Hippocampal formation (tissue), 2 donors: ENCODE results near the gene C4A.
"Not testable (repeated sequence)": the region's sequence is repeated elsewhere in the genome, so short reads cannot be mapped to it uniquely, and the experiment has no call there.

ENCODE experiments used
- DNase-seq, 2 donors: peaks; one replicate each; lab custom pipeline; 2025; lab: John Stamatoyannopoulos, UW

The C4A gene

DNA sequence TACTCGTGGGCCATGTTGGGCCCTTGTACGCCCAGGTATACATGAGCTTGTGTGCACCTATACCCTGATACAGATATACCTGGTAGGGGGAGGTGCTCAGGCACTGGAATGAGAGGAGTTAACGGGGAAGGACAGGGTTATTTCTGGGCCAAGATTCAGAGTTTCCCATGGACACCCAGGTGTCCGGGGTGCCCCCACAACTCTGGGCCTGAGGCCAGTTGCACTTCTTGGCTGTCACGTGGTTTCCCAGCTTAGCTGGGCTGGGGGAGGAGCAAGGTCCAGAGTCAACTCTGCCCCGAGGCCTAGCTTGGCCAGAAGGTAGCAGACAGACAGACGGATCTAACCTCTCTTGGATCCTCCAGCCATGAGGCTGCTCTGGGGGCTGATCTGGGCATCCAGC lies at the start of gene C4A:
Gene C4A (plus strand): TSS at position 314 of the 400 bp plus-strand sequence. CDS start 51 bp downstream, at position 365.
- DNase-seq, result not testable (repeated sequence)

DNA sequence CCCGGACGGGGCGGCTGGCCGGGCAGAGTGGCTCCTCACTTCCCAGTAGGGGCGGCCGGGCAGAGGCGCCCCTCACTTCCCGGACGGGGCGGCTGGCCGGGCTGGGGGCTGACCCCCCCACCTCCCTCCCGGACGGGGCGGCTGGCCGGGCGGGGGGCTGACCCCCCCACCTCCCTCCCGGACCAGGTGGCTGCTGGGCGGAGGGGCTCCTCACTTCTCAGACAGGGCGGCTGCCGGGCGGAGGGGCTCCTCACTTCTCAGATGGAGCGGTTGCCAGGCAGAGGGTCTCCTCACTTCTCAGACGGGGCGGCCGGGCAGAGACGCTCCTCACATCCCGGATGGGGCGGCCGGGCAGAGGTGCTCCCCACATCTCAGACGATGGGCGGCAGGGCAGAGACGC lies 49.7 kb upstream of the C4A start:
- not testable (repeated sequence) for DNase-seq

DNA sequence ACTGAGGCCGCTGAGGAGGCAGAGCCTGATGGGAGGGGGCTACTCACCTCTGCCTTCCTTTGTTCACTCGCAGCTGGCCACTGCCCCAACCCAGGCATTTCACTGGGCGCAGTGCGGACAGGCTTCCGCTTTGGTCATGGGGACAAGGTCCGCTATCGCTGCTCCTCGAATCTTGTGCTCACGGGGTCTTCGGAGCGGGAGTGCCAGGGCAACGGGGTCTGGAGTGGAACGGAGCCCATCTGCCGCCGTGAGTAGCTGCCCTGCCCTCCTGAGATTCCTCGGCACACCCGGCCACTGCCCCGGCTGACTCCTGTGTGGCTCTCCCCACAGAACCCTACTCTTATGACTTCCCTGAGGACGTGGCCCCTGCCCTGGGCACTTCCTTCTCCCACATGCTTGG lies 48.3 kb upstream of the C4A start:
- DNase-seq, result no peak

DNA sequence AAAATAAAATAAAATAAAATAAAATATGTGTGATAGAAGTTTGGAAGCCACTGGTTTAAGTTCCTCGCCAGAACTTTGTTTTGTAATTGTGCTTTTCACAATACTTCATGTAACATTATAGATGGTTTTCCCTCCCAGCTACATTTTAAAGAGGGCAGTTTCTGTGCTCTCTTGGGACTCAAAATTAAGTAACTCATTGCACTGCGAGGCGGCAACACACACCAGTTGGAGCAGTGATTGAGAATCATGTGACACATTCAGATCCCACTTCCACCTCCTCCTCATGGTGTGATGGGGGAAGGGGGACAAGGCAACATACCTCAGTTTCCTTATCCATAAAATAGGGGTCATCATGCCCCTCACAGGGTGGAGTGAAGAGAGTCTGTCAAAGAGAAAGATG lies 46.8 kb upstream of the C4A start:
- DNase-seq, result no peak

DNA sequence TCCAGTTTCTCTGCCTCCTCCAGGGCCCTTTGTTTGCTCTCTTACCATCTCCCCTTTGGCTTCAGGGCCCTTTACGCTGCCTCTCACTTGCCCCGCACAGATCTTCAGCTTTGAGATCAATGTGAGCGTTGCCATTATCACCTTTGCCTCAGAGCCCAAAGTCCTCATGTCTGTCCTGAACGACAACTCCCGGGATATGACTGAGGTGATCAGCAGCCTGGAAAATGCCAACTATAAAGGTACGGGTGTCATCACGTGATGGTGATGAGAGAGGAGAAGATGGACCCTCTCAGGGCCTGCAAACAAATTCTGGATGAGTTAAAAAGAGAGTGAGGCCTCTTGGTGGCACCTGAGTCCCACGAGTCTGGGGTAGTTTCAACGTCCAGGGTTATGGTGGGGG lies 46.0 kb upstream of the C4A start:
- DNase-seq, result no peak

DNA sequence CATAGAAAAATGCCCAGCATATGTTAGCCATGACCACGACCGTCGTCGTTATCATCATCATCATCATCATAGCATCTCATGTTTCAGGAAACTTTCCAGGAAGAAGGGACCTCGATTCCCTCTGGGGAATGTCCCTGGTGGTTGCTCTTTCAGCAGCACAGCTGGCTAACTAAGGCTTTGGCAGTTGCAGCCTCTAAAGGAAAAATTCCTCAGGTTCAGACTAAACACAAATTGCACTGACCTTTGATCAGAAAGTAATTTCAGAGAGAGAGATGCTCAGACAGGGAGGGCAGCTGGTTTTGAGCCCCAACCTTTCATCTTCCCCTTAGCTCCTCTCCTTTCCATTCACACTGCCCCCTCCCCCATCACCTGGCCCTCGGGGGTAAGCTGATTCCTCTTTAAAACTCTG lies 41.6 kb upstream of the C4A start:
- DNase-seq, result no peak

DNA sequence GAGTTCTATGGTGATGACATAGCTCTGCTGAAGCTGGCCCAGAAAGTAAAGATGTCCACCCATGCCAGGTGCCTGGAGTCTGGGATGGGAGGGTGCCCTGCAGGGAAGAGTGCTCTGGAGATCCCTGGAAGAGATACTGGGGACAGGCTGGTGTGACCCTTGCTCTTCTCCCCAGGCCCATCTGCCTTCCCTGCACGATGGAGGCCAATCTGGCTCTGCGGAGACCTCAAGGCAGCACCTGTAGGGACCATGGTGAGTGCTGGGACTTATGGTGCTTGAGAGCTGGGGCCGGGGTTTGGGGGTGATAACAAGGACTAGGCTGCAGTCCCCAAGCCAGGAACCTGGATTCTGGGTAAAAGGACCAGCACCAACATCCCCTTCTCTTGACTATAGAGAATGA lies 38.1 kb upstream of the C4A start:
- no peak for DNase-seq

DNA sequence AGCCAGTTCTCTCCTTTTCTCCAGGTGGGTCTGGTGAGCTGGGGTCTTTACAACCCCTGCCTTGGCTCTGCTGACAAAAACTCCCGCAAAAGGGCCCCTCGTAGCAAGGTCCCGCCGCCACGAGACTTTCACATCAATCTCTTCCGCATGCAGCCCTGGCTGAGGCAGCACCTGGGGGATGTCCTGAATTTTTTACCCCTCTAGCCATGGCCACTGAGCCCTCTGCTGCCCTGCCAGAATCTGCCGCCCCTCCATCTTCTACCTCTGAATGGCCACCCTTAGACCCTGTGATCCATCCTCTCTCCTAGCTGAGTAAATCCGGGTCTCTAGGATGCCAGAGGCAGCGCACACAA lies 36.7 kb upstream of the C4A start:
- DNase-seq, result no peak

DNA sequence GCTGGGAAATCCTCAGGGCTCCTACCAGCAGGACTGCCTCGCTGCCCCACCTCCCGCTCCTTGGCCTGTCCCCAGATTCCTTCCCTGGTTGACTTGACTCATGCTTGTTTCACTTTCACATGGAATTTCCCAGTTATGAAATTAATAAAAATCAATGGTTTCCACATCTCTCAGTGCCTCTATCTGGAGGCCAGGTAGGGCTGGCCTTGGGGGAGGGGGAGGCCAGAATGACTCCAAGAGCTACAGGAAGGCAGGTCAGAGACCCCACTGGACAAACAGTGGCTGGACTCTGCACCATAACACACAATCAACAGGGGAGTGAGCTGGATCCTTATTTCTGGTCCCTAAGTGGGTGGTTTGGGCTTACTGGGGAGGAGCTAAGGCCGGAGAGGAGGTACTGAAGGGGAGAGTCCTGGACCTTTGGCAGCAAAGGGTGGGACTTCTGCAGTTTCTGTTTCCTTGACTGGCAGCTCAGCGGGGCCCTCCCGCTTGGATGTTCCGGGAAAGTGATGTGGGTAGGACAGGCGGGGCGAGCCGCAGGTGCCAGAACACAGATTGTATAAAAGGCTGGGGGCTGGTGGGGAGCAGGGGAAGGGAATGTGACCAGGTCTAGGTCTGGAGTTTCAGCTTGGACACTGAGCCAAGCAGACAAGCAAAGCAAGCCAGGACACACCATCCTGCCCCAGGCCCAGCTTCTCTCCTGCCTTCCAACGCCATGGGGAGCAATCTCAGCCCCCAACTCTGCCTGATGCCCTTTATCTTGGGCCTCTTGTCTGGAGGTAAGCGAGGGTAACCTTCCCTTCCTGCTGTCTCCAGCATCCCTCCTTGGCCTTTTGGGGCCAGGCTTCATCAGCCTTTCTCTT lies 36.1 kb upstream of the C4A start, which contains the start of gene CFB:
Gene CFB (plus strand): TSS at position 589 of the 863 bp plus-strand sequence. CDS start 127 bp downstream, at position 716.
- DNase-seq, result no peak

DNA sequence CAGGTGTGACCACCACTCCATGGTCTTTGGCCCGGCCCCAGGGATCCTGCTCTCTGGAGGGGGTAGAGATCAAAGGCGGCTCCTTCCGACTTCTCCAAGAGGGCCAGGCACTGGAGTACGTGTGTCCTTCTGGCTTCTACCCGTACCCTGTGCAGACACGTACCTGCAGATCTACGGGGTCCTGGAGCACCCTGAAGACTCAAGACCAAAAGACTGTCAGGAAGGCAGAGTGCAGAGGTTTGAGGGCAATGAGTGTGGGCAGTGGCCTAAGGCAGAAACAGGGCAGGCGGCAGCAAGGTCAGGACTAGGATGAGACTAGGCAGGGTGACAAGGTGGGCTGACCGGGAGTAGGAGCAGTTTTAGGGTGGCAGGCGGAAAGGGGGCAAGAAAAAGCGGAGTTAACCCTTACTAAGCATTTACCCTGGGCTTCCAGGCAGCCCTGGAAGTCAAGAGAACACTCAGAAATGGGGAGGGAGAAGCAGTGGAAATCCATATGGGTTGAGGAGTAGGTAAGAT lies 35.4 kb upstream of the C4A start:
- no peak for DNase-seq

DNA sequence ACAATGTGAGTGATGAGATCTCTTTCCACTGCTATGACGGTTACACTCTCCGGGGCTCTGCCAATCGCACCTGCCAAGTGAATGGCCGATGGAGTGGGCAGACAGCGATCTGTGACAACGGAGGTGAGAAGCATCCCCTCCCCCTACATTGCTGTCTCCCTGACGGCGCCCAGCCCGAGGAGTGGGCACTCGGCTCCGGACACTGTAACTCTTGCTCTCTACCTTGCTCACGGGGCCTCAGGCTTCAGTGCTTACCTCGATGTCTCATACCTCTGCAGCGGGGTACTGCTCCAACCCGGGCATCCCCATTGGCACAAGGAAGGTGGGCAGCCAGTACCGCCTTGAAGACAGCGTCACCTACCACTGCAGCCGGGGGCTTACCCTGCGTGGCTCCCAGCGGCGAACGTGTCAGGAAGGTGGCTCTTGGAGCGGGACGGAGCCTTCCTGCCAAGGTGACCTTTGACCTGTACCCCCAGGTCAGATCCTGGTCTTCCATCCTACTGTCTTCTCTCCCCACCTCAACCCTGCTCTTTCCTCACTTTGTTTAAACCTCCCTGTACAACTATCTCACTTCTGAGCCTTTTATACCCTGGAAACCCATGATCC lies 34.7 kb upstream of the C4A start:
- no peak for DNase-seq

DNA sequence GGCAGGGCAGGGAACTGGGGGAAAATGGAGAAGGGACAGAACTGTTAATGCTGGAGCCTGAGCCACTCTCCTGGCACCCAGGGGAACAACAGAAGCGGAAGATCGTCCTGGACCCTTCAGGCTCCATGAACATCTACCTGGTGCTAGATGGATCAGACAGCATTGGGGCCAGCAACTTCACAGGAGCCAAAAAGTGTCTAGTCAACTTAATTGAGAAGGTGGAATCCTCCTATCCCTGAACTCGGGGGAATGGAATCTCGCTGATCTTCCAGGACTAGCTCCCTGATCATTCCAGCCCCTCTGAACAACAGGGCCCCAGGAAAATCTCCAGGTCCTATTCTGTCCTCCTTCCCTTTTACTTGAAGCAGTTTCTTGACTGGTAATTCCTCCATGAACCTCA lies 34.0 kb upstream of the C4A start:
- DNase-seq, result no peak

DNA sequence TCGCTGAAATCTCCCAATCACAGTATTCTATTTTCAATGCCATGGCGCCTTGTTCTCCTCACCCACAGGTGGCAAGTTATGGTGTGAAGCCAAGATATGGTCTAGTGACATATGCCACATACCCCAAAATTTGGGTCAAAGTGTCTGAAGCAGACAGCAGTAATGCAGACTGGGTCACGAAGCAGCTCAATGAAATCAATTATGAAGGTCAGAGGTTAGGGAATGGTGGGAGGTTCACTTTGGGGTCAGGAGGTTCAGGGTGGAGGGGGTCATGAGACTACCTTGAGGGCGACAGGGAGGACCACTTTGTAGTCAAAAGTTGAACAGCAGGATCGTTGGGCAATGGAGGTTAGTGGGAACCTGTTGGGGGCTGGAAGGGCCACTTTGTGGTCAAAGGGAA lies 33.6 kb upstream of the C4A start:
- DNase-seq, result no peak

DNA sequence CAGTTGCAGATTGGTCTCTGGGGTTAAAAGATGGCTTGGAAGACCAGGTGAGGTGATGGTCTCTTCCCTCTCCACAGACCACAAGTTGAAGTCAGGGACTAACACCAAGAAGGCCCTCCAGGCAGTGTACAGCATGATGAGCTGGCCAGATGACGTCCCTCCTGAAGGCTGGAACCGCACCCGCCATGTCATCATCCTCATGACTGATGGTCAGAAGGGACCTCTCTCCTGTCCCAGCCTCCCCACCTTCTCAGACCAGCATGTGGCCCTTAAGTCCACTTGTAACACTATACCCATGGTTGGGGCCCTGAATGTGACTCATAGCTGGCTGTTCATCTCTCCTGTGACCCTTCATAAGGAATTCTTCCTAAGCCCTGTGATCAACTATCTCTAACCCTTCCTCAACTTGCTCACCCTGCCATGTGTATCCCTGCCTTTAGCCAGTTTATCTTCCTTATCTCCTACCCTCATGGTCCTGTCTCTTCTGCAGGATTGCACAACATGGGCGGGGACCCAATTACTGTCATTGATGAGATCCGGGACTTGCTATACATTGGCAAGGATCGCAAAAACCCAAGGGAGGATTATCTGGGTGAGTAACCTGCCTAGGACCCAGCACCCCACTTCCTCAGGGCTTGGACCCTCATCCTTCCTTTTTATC lies 33.0 kb upstream of the C4A start:
- DNase-seq, result no peak

DNA sequence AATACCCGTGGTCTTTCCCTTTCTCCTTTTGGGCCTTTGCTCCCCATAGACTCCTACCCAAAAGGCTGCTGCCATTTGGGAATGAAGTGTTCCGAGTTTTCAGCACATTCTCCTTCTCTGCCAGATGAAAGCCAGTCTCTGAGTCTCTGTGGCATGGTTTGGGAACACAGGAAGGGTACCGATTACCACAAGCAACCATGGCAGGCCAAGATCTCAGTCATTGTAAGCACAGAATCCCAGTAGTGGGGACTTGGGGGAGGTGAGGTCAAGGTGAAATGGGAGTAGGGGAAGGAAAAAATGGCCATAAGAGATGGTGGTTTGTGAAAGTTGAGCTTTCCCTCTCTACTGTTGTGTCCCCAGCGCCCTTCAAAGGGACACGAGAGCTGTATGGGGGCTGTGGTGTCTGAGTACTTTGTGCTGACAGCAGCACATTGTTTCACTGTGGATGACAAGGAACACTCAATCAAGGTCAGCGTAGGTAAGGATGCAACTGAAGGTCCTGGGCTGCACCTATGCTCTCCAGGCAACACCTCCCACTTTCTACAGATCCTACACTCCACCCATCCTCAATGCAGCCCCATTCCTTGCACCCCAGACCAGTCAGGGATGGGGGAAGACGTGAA lies 31.8 kb upstream of the C4A start:
- no peak for DNase-seq

DNA sequence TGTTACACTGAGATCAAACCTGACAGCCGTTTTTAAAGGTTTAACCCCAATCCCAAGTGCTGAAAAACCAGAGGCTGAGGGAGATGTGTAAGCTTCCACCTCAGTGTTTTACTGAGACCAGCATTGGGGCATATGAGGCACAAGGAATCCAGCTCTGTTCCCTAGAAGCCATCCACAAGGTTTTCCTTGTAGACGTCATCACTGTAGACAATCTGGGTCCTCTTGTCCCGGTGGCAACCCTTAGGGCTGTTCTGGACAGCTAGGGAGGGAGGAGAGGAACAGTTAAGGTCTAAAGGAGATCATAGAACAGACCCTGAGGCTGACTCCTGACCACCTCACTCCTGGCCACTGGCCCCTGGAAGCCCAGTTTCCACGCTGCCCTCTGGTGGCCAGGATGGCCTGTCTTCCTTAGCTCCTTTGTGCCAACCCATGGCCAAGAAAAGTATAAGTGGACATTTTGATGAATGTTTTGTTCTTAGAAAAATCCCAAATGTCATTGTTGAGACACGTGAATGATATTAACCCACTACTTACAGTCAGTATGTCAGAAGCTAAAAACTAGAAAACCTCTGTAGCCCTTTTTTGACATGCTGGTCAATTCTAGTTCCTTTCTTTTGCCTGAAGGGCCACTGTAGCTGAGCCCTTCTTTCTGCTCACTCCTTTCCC lies 29.6 kb upstream of the C4A start:
- peak in 1 of 2 donors; percentile 20 for DNase-seq

DNA sequence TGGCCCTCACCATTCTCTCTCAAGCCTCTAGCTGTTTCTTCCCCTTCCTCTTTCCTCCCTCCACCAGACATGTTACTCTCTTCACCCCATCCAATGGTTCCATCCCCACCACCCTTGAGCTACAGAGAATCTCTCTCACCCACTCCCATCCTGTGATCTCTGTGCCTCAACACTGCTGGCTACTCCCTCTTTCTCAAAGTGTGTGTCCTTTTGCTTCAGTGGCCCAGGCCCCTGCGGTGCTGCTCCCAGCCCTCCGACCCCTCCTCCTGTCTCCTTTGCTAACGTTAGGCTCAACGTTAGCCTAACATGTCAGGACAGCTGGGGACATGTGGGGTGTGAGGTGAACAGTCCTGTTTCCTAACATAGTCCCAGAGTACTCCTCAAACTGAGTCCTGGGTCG lies 29.0 kb upstream of the C4A start:
- no peak for DNase-seq

DNA sequence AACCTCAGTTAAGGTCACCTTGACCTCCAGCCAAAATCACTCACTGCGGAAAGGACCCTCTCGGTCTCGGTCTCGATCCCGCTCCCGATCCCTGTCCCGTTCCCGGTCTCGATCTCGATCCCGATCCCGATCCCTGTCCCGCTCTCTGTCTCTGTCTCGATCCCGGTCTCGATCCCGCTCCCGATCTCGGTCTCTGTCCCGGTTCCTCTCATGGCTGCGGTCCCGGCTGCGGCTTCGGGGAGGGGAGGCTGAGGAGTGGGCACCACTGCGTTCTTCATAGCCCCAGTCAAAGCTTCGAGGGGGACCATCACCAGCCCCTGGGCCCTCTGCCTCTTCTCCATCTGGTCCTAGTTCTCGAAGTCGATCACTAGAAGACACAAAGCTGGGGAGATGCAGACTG lies 27.3 kb upstream of the C4A start:
- no peak for DNase-seq

DNA sequence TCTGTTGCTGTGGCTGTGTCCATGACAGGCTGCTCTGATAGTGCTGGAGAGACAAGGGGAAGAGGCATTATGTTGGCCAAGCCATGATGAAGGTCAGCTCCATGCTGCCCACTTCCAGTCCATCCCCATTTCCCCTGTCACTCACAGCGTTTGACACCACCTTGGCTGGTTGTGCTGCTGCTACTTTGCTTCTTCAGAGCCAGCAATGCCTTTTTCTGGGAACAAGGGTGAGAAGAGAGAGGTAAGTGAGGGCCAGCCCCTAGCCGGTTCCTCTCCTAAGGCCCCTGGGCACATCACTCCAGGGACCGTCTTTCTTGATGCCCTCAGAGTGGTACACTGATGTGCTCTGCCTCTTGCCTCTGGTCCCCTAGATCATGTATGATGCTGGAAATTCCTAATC lies 25.1 kb upstream of the C4A start:
- no peak for DNase-seq

DNA sequence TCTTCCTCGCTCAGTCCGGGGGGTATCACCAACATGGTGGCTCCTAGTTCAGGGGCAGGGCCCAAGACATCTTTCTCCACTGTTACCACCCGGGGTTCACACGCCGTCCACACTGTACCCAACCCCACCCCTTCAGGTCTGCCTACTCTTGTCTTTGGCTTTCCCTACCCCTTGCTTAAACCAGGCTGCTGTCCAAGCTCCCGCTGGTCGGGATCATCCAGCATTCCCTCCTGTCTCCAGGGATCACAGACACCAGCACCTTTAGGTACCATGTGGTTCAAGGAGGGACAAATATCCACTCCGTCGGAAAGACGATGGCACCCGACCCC lies 23.5 kb upstream of the C4A start:
- no peak for DNase-seq

DNA sequence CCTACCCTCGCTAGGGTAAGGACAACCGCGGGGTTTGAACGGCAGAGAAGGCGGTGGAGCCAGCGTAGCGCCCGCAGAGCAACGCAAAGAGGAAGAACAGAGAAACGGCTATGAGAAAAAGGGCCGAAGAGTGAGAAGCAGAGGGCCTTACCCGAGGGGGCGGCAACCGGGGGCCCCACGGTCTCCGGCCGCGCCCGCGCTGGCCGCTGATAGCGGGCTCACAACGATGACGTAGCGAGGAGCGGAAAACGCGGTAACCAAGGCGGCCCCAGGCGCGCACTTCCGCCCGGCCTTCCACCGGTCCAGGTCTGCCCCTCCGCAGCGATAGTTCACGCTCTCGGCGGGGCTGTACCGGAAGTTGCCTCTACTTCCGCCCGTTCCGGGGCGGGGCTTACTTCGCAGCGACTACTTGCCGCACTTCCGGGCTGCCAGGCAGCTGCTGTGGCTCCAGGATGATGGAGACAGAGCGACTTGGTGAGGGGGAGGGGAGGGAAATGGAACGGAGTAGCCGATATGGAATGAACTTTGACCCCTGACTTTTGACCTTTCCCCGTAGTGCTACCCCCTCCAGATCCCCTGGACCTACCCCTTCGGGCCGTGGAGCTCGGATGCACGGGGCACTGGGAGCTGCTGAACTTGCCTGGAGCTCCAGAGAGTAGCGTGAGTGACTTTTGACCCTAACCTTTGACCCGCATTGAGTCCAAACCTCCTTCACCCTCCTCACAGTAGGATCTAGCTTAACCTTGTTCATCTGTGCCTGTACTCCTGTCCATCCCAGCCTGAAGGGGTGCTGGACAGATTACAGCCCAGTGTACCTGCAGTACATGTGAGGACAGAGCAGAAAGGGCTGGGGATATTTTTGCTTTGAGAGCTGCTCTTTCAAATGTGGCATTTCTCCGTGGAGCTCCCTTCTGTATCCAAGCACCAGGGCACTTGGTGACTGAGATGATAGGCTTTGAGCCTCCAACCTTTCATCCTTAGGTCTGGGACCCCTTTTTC lies 22.8 kb upstream of the C4A start, which contains the start of the genes NELFE and SKIC2:
Gene NELFE (minus strand): TSS at position 231 of the 999 bp plus-strand sequence. CDS start 525 bp downstream, outside the sequence.
Gene SKIC2 (plus strand): TSS at position 435 of the 999 bp plus-strand sequence. CDS start 18 bp downstream, at position 453.
- peak; percentile 98 for DNase-seq
